H9 (cell line): ENCODE data around the gene MYO1D. TPM values are rescaled to one million over a fixed set of nuclear protein-coding genes. Genes with fewer than 3 reads are reported as not detected.

Experiments used
- DNase-seq: peaks from one replicate; pipeline ENCODE4 v3.0.0-alpha.2; 2017
- H2AFZ ChIP-seq: one replicate; pipeline ENCODE4 v1.6.1; 2013; ENCODE audit warnings: mild to moderate bottlenecking, low read length, control low read depth, moderate library complexity
- H2AK5ac ChIP-seq: 2 replicates; pipeline ENCODE4 v1.6.1; 2013; ENCODE audit warnings: low read length, control low read depth, mixed read lengths; ENCODE audit not compliant: insufficient read length
- H2BK120ac ChIP-seq: one replicate; pipeline ENCODE4 v1.6.1; 2013; ENCODE audit warnings: low read depth, mild to moderate bottlenecking, low read length, control low read depth, inconsistent platforms; ENCODE audit not compliant: poor library complexity, severe bottlenecking
- H2BK12ac ChIP-seq: 2 replicates; pipeline ENCODE4 v1.6.1; 2013; ENCODE audit warnings: low read length, control low read depth, mixed read lengths, low read depth; ENCODE audit not compliant: insufficient read length
- H2BK15ac ChIP-seq: 2 replicates; pipeline ENCODE4 v1.6.1; 2013; ENCODE audit warnings: low read depth, low read length, control low read depth
- H2BK20ac ChIP-seq: one replicate; pipeline ENCODE4 v1.6.1; 2013; ENCODE audit warnings: low read depth, mild to moderate bottlenecking, low read length, control low read depth, inconsistent platforms; ENCODE audit not compliant: poor library complexity, severe bottlenecking
- H2BK5ac ChIP-seq: 2 replicates; pipeline ENCODE4 v1.6.1; 2013; ENCODE audit warnings: low read length, control low read depth, mixed read lengths; ENCODE audit not compliant: insufficient read length
- H3K14ac ChIP-seq: 2 replicates; pipeline ENCODE4 v1.6.1; 2013; ENCODE audit warnings: low read length, control low read depth; ENCODE audit not compliant: insufficient read depth
- H3K18ac ChIP-seq: 2 replicates; pipeline ENCODE4 v1.6.1; 2013; ENCODE audit warnings: low read depth, mild to moderate bottlenecking, mixed read lengths, low read length, control low read depth; ENCODE audit not compliant: insufficient read length
- H3K23ac ChIP-seq: 2 replicates; pipeline ENCODE4 v1.6.1; 2013; ENCODE audit warnings: low read length, control low read depth, mixed read lengths, low read depth; ENCODE audit not compliant: insufficient read length
- H3K23me2 ChIP-seq: 2 replicates; pipeline ENCODE4 v1.6.1; 2013; ENCODE audit warnings: low read depth, mild to moderate bottlenecking, mixed read lengths, low read length, control low read depth; ENCODE audit not compliant: insufficient read length, poor library complexity, severe bottlenecking
- H3K27ac ChIP-seq: 2 replicates; pipeline ENCODE4 v1.5.1; 2013; ENCODE audit warnings: low read length, control low read depth, mixed read lengths, low read depth; ENCODE audit not compliant: insufficient read length
- H3K27me3 ChIP-seq: 2 replicates; pipeline ENCODE4 v1.6.1; 2013; ENCODE audit warnings: low read length, control low read depth, inconsistent platforms; ENCODE audit not compliant: insufficient read depth
- H3K4ac ChIP-seq: 2 replicates; pipeline ENCODE4 v1.6.1; 2013; ENCODE audit warnings: low read depth, mild to moderate bottlenecking, control low read depth, inconsistent platforms, low read length, moderate library complexity
- H3K4me1 ChIP-seq: 2 replicates; pipeline ENCODE4 v1.6.1; 2013; ENCODE audit warnings: low read length, control low read depth, inconsistent platforms; ENCODE audit not compliant: insufficient read depth
- H3K4me2 ChIP-seq: 2 replicates; pipeline ENCODE4 v1.6.1; 2013; ENCODE audit warnings: low read length, control low read depth, mixed read lengths; ENCODE audit not compliant: insufficient read length, insufficient read depth
- H3K56ac ChIP-seq: 2 replicates; pipeline ENCODE4 v1.6.1; 2013; ENCODE audit warnings: low read depth, mild to moderate bottlenecking, mixed read lengths, low read length, control low read depth; ENCODE audit not compliant: insufficient read length
- H3K79me1 ChIP-seq: 2 replicates; pipeline ENCODE4 v1.6.1; 2013; ENCODE audit warnings: low read depth, mild to moderate bottlenecking, moderate library complexity, low read length, control low read depth, inconsistent platforms; ENCODE audit not compliant: insufficient read depth, poor library complexity, severe bottlenecking
- H3K79me2 ChIP-seq: 2 replicates; pipeline ENCODE4 v1.6.1; 2013; ENCODE audit warnings: low read length, control low read depth, inconsistent platforms; ENCODE audit not compliant: insufficient read depth
- H3K9ac ChIP-seq: 2 replicates; pipeline ENCODE4 v1.6.1; 2013; ENCODE audit warnings: low read length, control low read depth, mixed read lengths; ENCODE audit not compliant: insufficient read length; ENCODE audit errors: extremely low read depth
- H3K9me3 ChIP-seq: one replicate; pipeline ENCODE4 v1.6.1; 2013; ENCODE audit warnings: low read depth, low read length, inconsistent platforms; ENCODE audit not compliant: control insufficient read depth
- H3T11ph ChIP-seq: one replicate; pipeline ENCODE4 v1.6.1; 2013; ENCODE audit warnings: mild to moderate bottlenecking, low read length, control low read depth, inconsistent platforms
- H4K20me1 ChIP-seq: one replicate; pipeline ENCODE4 v1.6.1; 2013; ENCODE audit not compliant: control insufficient read depth, insufficient read length, insufficient read depth
- H4K5ac ChIP-seq: 2 replicates; pipeline ENCODE4 v1.6.1; 2013; ENCODE audit warnings: low read depth, mild to moderate bottlenecking, mixed read lengths, low read length, control low read depth; ENCODE audit not compliant: insufficient read length
- H4K8ac ChIP-seq: replicated peaks from 2 replicates; pipeline ENCODE4 v1.6.1; 2013; ENCODE audit warnings: low read length, control low read depth, mixed read lengths, low read depth; ENCODE audit not compliant: insufficient read length
- H4K91ac ChIP-seq: 2 replicates; pipeline ENCODE4 v1.6.1; 2013; ENCODE audit warnings: low read depth, mild to moderate bottlenecking, moderate library complexity, mixed read lengths, low read length, control low read depth; ENCODE audit not compliant: insufficient read length
- H3K27ac Mint-ChIP-seq, 3 experiments: 2 replicates in 2 of 3; 3 replicates in 1 of 3; pipeline ENCODE4 v1.8.0; 2020 to 2021; ENCODE audit warnings: mixed read lengths in 3 of 3, mild to moderate bottlenecking in 1 of 3, moderate library complexity in 1 of 3
- H3K27me3 Mint-ChIP-seq: 2 replicates; pipeline ENCODE4 v1.8.0; 2021; ENCODE audit warnings: low read depth, mild to moderate bottlenecking, moderate library complexity, mixed read lengths
- H3K36me3 Mint-ChIP-seq, 3 experiments: 2 replicates in 2 of 3; 3 replicates in 1 of 3; pipeline ENCODE4 v1.8.0; 2020 to 2021; ENCODE audit warnings: low read depth in 3 of 3, mixed read lengths in 3 of 3; ENCODE audit not compliant: insufficient read depth in 1 of 3
- H3K4me1 Mint-ChIP-seq, 2 experiments: 2 replicates each; pipeline ENCODE4 v1.8.0; 2020; ENCODE audit warnings: mixed read lengths in 2 of 2
- H3K4me3 Mint-ChIP-seq, 2 experiments: 2 replicates in 1 of 2; 3 replicates in 1 of 2; pipeline ENCODE4 v1.8.0; 2020 to 2021; ENCODE audit warnings: mild to moderate bottlenecking in 2 of 2, mixed read lengths in 2 of 2, moderate library complexity in 1 of 2
- H3K9me3 Mint-ChIP-seq, 2 experiments: 2 replicates in 1 of 2; 3 replicates in 1 of 2; pipeline ENCODE4 v1.8.0; 2020; ENCODE audit warnings: mild to moderate bottlenecking in 2 of 2, mixed read lengths in 2 of 2, moderate library complexity in 1 of 2
- CTCF ChIP-seq: fragments of 200-600 bp; sonication (generic); conservative IDR thresholded peaks from 3 replicates; pipeline ENCODE4 v1.8.0; 2021; ENCODE audit warnings: antibody characterized with exemption, mild to moderate bottlenecking
- WGBS: extraction: QIAGEN DNeasy Blood & Tissue Kit; methylation state at CpG from one replicate; pipeline ENCODE4 v1.1.7; 2013; ENCODE audit warnings: missing lambda C conversion rate, low lambda C conversion rate, mixed read lengths; ENCODE audit not compliant: insufficient read length; ENCODE audit errors: extremely low coverage; 5-methylcytosine and 5-hydroxymethylcytosine counted together
- total RNA-seq: library from RNA; stranded (reverse); gene quantifications from 2 replicates; pipeline ENCODE4 v1.2.1, GENCODE V29; 2021

MYO1D gene
- total RNA-seq, 1 experiment from 2014 or later, result 19.0 TPM

DNA sequence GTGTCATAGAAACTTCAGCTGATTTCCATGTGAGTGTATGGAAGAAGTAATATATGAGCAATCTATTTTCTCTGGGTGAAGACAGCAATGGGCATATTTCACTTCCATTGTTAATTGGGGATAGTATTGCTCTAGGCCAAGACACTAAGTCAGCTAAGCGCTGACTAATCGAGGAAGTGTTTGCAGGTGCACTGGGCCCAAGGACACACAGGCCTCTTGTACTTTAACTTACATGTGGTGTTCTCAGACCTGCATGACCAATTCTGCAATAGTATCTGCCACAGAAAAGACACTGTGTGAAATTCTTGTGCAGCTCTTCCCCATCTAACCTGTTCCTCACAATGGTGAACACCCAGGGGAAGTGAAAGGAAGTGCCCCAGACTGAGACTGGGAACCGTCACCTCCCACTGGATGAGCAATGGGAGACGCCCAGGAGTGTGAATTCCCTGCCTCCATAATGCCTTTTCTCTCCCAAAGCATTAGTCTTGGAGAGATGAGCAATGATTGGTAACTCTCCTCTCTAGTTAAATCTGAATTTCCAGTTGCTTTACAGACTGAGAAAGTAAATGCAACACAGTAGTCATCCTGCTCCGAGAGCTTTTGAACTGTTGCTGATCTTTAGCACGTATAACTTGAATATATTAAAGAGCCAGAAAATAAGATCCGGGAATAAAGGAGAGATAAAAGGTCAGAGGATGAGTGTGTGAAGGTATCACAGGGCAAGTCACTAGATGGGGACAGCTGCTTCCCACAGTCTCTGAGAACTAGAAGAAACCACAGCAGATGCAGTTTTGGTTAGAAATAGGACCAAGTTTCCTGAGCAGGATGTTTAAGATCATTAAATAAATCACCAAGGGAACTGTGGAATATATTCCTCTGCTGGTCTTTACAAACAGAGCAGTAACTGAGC lies 307.5 kb downstream of the MYO1D start:
- H2BK20ac ChIP-seq, result no peak overlapping the region
- no CpG with 5 or more reads among the region's 7 CpGs for WGBS
- H3K4me1 Mint-ChIP-seq, result peaks cover 13 to 22% of the 10 kb centered on the region in 2 experiments
- H2AK5ac ChIP-seq, result no peak overlapping the region
- H2BK15ac ChIP-seq, result no peak overlapping the region
- peak overlapping the region in 1 of 3 experiments; percentile 3; a peak in 1 of 7 replicates for H3K27ac Mint-ChIP-seq
- H3K23ac ChIP-seq, result no peak overlapping the region
- no peaks in the 10 kb centered on the region for H3K27me3 Mint-ChIP-seq
- H3T11ph ChIP-seq, result no peak overlapping the region
- H3K9me3 ChIP-seq, result no peaks in the 10 kb centered on the region
- no peak overlapping the region for H3K4me3 Mint-ChIP-seq
- H3K4me1 ChIP-seq, result no peaks in the 10 kb centered on the region
- no peak overlapping the region for H4K91ac ChIP-seq
- H2BK12ac ChIP-seq, result no peak overlapping the region
- no peak overlapping the region for H3K9ac ChIP-seq
- H2AFZ ChIP-seq, result no peak overlapping the region
- H3K4ac ChIP-seq, result no peak overlapping the region
- H3K23me2 ChIP-seq, result no peaks in the 10 kb centered on the region
- no peak overlapping the region for H4K8ac ChIP-seq
- no peak overlapping the region for H3K27ac ChIP-seq
- H3K14ac ChIP-seq, result no peak overlapping the region
- no peaks in the 10 kb centered on the region for H3K36me3 Mint-ChIP-seq
- H3K4me2 ChIP-seq, result no peak overlapping the region
- no peak overlapping the region for H2BK120ac ChIP-seq
- no peak overlapping the region for H3K18ac ChIP-seq
- H3K79me1 ChIP-seq, result no peaks in the 10 kb centered on the region
- no peak overlapping the region for H4K5ac ChIP-seq
- H3K79me2 ChIP-seq, result no peaks in the 10 kb centered on the region
- H3K9me3 Mint-ChIP-seq, result no peaks in the 10 kb centered on the region
- H3K56ac ChIP-seq, result no peak overlapping the region
- TF ChIP-seq CTCF, result no peak
- DNase-seq, result no peak
- no peaks in the 10 kb centered on the region for H3K27me3 ChIP-seq
- H4K20me1 ChIP-seq, result no peaks in the 10 kb centered on the region
- H2BK5ac ChIP-seq, result no peak overlapping the region
